KOPT-K1 (cell line): ENCODE results near the gene CNOT1.

Experiments
- H3K27ac ChIP-seq: fragments of 200-600 bp; sonication (generic); 2 replicates; pipeline ENCODE4 v1.5.1; 2016; ENCODE audit warnings: antibody characterized with exemption, mild to moderate bottlenecking, low read depth, low read length; ENCODE audit not compliant: poor library complexity, severe bottlenecking
- H3K36me3 ChIP-seq: fragments of 200-600 bp; sonication (generic); 2 replicates; pipeline ENCODE4 v1.5.1; 2017; ENCODE audit warnings: antibody characterized with exemption, mild to moderate bottlenecking, low read length, moderate library complexity; ENCODE audit not compliant: insufficient read depth
- H3K9me3 ChIP-seq: fragments of 200-600 bp; sonication (generic); 2 replicates; pipeline ENCODE4 v1.5.1; 2017; ENCODE audit warnings: antibody characterized with exemption, low read length, mild to moderate bottlenecking; ENCODE audit not compliant: insufficient read depth, poor library complexity, severe bottlenecking

Gene CNOT1

GRCh38 chr16:58519707-58520106, 109.9 kb downstream of the CNOT1 start:
- Histone ChIP-seq H3K9me3 (no peaks in the 10 kb centered on the region), H3K27ac (no peak overlapping the region), H3K36me3 (peaks cover 97% of the 10 kb centered on the region)

- H3K27ac ChIP-seq = no peak overlapping the region
- H3K36me3 ChIP-seq = peaks cover 96% of the 10 kb centered on the region
- H3K9me3 ChIP-seq = no peaks in the 10 kb centered on the region
Measured at GRCh38 chr16:58518980-58519368, 110.7 kb downstream of the CNOT1 start.

- Histone ChIP-seq H3K27ac (no peak overlapping the region), H3K36me3 (peaks cover 96% of the 10 kb centered on the region), H3K9me3 (no peaks in the 10 kb centered on the region)
Measured at GRCh38 chr16:58518083-58518979, 111.3 kb downstream of the CNOT1 start.

- Histone ChIP-seq H3K36me3 (peaks cover 96% of the 10 kb centered on the region), H3K27ac (no peak overlapping the region), H3K9me3 (no peaks in the 10 kb centered on the region)
Measured at GRCh38 chr16:58516768-58517107, 112.9 kb downstream of the CNOT1 start.

- peaks cover 96% of the 10 kb centered on the region for H3K36me3 ChIP-seq
- H3K9me3 ChIP-seq = no peaks in the 10 kb centered on the region
- H3K27ac ChIP-seq = no peak overlapping the region
Measured at GRCh38 chr16:58515871-58516767, 113.5 kb downstream of the CNOT1 start.

- H3K27ac ChIP-seq = no peak within 1 kb of the TSS
- no peaks in the 10 kb centered on the region for H3K9me3 ChIP-seq
- H3K36me3 ChIP-seq = peaks cover 96% of the 10 kb centered on the region
Measured at GRCh38 chr16:58515125-58515870, 114.3 kb downstream of the CNOT1 start, which contains the start of gene SETD6. SETD6 (plus strand) TSS chr16:58515517; CDS start chr16:58515538, 21 bp downstream.

- H3K36me3 ChIP-seq = peaks cover 89% of the 10 kb centered on the region
- H3K27ac ChIP-seq = no peak overlapping the region
- no peaks in the 10 kb centered on the region for H3K9me3 ChIP-seq
Measured at GRCh38 chr16:58513874-58514273, 115.8 kb downstream of the CNOT1 start.

GRCh38 chr16:58511933-58512815, 117.5 kb downstream of the CNOT1 start:
- Histone ChIP-seq H3K27ac (no peak overlapping the region), H3K9me3 (no peaks in the 10 kb centered on the region), H3K36me3 (peaks cover 72% of the 10 kb centered on the region)

- Histone ChIP-seq H3K27ac (no peak overlapping the region), H3K9me3 (no peaks in the 10 kb centered on the region), H3K36me3 (peaks cover 60% of the 10 kb centered on the region)
Measured at GRCh38 chr16:58510776-58511628, 118.6 kb downstream of the CNOT1 start.

GRCh38 chr16:58510097-58510775, 119.4 kb downstream of the CNOT1 start:
- no peak overlapping the region for H3K27ac ChIP-seq
- no peaks in the 10 kb centered on the region for H3K9me3 ChIP-seq
- H3K36me3 ChIP-seq = peaks cover 55% of the 10 kb centered on the region

- no peak overlapping the region for H3K27ac ChIP-seq
- no peaks in the 10 kb centered on the region for H3K9me3 ChIP-seq
- peaks cover 47% of the 10 kb centered on the region for H3K36me3 ChIP-seq
Measured at GRCh38 chr16:58509256-58510096, 120.2 kb downstream of the CNOT1 start.

GRCh38 chr16:58508671-58509251, 120.9 kb downstream of the CNOT1 start:
- no peaks in the 10 kb centered on the region for H3K9me3 ChIP-seq
- H3K36me3 ChIP-seq = peaks cover 41% of the 10 kb centered on the region
- H3K27ac ChIP-seq = no peak overlapping the region
